Ramos (cell line): Measurements from ENCODE around the gene GINS1.

ENCODE experiments used
- in situ Hi-C: fragments of 300-500 bp; cut with MboI; formaldehyde crosslinking; loops from one replicate; pipeline ENCODE4 v1.14.3; 2022; ENCODE audit warnings: low sequenced_read_pairs; ENCODE audit not compliant: unreplicated experiment

GINS1 gene

DNA sequence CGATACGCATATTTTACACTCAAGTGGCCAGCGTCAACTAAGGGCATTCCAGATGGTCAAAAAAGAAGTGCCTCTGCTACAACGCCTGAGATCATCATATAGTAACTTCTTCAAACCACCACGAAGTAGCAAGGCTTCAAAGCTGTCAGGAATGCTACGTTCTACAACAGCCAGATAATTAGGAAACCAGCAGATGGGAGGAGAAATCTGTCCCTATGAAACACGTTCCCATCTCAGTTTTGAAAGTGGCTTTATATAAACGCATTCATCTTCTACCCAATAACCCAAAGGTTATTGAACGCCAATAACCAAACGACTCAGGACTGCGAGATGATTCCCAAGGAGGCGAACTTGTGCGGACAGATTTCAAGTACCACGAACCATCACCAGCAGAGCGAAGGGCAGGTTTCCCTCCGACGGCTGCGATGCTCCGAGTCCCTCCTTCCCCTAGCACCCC, 18.0 kb upstream of the GINS1 start:
- in situ Hi-C loops, result no loop called here

DNA sequence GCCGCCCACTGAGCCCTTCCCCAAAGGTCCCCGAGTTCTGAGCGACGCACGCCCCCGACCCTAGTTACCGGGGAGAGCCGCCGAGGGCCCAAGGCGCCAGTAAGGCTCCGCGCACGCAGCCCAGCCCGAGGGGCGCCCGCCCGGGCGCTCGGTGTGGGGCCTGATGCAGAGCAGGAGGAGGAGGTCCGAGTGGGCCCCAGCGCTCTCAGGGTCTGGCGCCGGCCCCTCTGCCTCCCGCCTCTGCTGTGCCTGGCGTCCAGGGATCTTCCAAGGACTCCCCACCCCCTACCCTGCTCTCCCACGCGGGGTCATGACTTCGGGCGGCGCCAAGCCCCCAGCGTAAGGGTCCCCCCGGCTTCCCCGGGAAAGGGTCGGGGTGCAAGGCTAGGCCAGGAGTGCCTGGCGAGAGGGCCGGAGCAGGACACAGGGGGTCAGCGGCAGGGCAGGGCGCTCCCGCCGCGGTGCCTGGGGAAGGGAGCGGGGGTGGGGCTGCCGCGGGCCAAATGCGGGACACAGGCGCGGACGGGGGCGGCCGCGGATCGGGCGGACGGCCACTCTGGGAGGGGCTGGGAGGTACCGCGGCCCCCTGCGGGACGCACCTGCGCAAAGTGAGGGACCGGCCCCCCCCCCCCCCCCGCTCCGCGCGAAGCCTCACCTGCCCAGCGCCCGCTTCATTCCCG, 17.5 kb upstream of the GINS1 start:
- in situ Hi-C loops, result loop anchor here (10.0 kb wide), 1 partner anchor 325 kb away; no protein-coding TSS in a partner anchor

DNA sequence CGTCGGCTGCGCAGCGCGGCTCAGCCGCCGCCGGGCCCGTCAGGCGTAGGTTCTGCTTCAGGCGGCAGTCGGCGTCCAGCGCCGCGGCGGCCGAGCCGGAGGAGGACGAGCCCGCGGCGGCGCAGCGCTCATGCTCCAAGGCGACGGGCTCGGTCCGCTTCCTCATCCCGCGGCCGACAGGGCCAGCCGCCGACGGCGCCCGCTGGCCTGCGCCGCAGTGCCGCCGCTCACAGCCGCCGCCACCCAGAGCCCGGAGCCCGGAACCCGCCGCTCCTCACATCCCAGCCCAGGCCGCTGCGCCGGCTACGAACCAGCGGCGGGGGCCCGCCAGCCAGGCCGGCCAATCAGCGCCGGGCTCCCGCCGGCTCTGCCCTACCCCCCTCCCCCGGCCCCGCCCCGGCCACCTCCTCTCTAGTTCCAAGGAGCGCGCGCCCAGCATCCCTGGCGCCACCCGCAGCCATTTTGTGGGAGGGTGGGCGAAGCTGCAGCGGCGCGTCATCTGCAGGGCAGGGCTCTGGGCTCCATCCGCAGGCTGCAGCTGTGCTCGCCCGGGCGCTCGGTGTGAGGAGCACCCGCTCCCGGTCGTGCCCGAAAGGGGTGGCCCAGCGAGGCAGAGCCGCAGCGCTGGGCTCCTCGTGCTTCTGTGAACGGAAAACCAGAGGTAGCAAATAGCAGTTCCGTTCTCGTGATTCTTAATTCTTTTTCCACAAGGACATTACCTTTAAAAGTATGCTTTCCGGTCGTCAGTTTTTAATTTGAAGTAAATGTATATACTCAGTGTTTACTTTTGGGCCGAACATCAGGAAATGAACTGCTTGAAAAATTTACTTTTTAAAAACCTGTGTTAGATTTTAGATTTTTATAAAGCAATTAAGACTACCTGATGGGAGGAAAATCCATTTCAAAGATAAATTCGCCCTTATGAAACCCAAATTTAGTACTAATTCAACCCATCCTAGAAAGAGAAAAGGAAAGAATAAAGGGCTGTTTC, 16.6 kb upstream of the GINS1 start, which contains the start of gene ABHD12:
ABHD12 (minus strand) TSS at position 298 of the 991 bp plus-strand sequence; CDS start at position 166, 132 bp downstream.
- in situ Hi-C loops, result loop anchor here (10.0 kb wide), 1 partner anchor 326 kb away; no protein-coding TSS in a partner anchor

DNA sequence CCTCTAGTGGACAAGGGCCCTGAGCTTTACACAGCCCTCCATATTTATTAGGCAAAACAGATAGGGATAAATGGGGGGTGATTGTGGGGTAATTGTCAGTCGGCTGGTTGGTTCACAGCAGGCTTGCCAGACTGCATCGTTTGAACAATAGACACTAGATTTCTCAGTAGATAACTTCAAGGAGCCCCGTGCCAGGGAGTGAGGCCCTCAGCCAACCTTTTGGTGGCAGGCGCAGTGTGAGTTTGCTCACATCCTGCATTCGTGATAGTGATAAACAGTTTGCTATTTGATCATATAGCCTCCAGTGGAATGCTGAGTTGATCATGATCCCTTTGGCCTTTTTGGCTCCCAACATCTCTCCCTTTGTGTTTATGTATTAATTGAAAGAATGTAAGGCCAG, 13.2 kb upstream of the GINS1 start:
- in situ Hi-C loops, result loop anchor here (10.0 kb wide), 1 partner anchor 329 kb away; no protein-coding TSS in a partner anchor

DNA sequence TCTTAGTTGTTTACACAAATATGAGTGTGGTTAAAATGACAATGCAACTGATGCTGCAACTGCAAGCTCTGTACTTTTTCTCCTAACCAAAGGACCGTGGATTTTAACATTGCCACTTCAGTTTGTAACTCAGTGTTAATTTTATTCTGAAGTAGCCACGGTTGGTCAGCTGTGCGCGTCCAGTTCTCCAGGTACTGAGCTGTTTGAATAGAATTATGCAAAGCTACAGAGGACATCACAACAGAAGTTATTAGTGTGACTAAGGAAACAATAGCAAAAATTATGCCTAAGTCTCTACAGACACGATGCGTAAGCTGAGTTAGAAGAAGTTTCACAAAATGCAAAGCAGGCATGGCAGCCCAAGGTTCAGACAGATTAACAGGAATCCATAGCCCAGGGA, 12.5 kb upstream of the GINS1 start:
- in situ Hi-C loops, result loop anchor here (10.0 kb wide), 1 partner anchor 330 kb away; no protein-coding TSS in a partner anchor

DNA sequence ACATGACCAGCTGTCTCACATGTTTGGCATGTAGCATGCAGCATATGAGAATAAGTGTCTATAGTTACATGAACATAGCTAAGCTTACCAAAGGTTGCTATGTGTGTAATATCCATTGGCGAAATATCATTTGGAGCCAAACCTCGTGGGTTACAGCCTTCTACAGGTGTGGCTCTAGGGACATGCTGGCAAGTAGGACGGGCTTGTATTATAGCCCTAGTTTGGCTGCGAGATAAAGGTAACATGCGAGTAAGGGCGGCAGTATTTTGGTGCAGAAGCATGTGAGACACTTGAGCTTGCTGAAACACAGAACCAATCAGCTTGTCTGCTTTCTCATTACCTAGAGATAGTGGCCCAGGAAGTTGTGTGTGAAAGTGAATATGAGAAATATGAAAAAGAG, 10.4 kb upstream of the GINS1 start:
- in situ Hi-C loops, result loop anchor here (10.0 kb wide), 1 partner anchor 332 kb away; no protein-coding TSS in a partner anchor

DNA sequence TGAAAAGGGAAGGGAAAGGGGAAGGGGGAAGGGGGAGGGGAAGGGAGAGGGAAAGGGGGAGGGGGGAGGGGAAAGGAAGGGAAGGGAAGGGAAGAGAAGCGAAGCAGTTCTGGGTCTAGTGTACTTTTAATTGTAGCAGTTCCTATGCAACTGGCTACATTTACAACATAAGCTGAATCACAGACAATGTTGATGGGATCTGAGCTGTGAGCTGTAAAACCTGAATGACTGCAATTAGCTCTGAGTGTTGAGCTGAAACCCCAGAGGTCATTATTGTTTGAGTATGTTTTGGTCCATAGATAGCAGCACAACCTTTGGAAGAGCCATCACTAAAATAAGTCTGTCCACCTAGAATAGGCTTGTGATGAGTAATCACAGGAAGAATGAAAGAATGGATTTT, 9.7 kb upstream of the GINS1 start:
- in situ Hi-C loops, result loop anchor here (10.0 kb wide), 1 partner anchor 333 kb away; no protein-coding TSS in a partner anchor

DNA sequence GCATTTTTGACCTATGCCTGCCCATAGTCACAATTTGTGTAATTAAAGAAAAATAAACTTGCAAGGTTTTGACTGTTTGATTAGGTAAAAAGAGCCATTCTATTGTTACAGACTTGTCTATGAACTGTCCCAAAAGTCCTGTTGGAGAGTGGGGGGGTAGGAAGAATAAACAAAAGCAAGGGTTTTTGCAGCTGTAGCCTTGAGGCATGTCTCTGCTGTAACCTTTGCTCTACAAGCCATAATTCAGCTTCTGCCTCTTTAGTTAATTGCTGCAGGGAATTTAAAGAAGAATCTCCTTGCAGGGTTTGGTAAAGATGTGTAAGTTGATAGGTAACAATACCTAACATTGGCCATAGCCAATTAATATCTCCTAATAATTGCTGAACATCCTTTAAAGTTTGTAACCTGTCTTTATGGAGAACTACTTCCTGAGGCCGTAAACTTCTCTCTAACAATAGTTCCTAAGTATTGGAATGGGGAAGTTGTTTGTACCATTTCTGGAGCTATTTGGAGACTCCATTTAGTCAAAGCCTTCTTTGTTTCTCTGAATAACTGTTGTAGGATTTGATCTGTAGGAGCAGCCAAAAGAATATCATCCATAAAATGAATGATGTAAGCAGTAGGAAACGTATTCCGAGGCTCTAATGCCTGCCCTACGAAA, 9.0 kb upstream of the GINS1 start:
- in situ Hi-C loops, result loop anchor here (10.0 kb wide), 1 partner anchor 334 kb away; no protein-coding TSS in a partner anchor

DNA sequence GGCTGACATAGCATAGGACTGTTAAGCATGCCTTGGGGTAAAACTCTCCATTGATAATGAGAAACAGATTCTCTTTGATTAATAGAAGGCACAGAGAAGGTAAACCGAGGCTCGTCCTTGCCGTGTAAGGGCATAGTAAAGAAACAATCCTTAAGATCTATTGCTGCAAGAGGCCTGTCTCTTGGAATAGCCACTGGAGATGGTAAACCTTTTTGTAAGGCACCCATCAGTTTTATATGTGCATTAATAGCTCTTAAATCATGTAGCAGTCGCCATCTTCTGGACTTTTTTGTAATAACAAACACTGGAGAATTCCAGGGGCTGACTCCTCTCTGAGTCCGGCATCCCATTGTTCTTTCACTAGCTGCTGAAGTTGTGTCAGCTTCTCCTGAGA, 8.4 kb upstream of the GINS1 start:
- in situ Hi-C loops, result loop anchor here (10.0 kb wide), 1 partner anchor 334 kb away; no protein-coding TSS in a partner anchor

DNA sequence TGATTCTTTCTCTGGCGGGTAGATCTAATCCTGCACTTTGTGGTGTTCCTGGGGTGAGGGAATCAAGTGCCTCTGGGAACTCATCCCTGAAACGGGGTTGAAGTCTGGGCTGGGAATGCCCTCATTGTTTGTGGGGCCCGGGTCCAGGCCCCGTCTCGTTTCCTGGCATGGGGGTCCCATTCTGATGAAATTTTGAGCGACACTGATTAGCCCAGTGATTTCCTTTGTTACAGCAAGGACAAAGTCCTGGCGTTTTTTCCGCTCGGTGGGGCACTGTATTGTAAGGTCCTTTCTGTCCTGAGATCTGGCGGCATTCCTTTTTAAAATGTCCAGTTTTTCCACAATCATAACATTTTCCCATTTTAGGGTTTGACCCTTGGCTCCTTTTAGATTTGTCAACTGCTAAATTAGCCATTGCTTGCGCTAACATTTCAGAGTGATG, 7.2 kb upstream of the GINS1 start:
- in situ Hi-C loops, result loop anchor here (5.0 kb wide), 2 partner anchors 108 to 408 kb away; partner anchors contain the start of gene APMAP

DNA sequence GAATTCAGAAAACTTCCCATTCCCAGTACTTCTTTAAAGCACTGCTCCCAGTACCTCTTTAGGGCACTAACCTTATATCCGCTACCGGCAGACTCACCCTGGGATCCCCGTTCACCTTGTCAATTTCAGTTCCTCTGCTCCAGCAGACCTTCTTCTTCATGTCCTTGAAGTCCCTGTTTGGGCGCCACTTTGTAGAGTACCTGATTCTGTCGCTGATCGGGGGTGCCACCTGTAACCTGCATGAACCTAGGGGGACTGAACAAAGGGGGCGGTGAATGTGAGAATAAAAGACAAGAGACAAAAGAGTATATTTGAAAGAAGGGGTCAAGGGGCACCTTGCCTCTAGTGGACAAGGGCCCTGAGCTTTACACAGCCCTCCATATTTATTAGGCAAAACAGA, 4.9 kb upstream of the GINS1 start:
- in situ Hi-C loops, result loop anchor here (5.0 kb wide), 2 partner anchors 110 to 410 kb away; partner anchors contain the start of gene APMAP

DNA sequence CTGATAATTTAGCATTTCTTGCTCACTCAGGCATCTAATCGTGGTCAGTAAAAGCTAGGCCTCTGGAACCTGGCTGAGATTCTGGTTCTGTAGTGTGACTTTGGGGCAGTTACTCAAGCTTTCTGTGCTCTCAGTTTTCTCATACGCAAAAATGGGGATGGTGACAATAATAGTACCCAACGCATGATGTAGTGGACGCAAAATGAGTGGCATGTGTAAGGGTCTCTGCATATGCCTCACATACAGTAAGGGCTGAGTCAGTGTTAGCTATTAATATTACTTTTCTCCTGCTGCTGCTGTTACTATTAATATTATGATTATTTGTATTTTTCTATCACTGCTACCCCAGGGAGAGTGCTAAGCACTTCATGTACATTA, 686 bp downstream of the GINS1 start:
- in situ Hi-C loops, result no loop called here

DNA sequence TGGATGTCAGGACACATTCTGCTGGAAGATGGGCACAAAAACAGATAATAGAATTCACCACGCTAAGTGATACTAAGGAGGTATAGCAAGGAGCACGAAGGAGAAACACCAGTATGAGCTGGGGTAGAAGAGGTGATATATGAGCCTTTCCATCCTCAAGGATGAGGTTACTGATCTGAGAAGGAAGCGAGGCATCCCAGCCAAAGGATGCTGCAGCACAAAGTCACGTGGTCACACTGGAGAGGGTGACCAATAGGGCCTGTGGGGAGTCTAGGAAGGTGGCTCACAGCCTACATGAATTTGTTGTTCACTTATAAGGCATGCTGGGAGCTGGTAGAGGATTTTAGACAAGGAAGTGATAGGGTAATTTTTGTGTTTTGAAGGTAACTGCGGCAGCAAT, 1.4 kb downstream of the GINS1 start:
- in situ Hi-C loops, result no loop called here

DNA sequence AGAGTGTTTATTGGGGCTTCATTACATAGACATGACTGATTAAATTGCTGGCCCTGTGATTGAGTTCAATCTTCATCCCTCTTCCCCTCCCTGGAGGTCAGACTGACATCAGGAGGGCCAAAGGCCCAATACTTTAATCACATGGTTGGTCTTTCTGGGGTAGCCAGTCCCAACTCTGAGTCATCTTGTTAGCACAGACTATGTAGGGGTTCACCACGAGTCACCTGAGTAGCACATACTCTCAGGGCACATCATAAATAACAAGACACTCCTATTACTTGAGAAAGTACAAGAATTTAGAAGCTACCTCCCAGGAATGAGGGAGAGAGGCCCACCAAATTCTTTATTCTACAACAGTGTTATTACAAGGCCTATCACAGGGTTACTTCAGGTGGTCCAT, 11.3 kb downstream of the GINS1 start:
- in situ Hi-C loops, result no loop called here

DNA sequence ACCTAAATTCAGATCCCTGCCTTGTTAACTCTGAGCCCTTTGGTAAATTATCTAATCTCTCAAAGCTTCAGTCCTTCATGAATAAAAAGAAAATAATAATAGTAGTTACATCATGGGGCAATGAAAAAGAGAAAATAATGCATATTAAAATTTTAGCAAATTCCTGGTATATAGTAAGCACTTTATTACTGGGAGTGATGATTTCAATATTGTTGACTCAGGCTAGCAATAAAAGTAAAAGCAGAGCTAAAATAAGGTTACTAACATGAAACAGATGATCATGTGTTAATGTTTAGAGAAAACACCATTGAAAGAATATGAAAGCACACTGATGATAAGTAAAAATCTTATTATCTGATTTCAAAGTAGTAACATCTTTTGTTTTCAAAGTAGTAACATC, 13.6 kb downstream of the GINS1 start:
- in situ Hi-C loops, result no loop called here

DNA sequence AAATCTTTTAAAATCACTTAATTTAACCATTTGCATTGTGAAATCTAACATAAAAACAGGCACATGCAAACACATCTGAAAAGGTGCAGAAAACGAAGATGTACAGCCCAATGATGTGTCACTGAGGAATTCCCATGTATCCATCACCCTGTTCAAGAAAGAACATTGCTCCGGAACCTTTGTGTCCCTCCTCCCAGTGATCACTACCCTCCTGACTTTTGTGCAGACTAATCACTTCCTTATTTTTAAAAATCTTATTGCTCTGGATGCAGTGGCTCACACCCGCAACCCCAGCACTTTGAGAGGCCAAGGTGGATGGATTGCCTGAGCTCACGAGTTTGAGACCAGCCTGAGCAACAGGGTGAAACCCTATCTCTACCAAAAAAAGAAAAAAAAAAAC, 14.6 kb downstream of the GINS1 start:
- in situ Hi-C loops, result no loop called here

DNA sequence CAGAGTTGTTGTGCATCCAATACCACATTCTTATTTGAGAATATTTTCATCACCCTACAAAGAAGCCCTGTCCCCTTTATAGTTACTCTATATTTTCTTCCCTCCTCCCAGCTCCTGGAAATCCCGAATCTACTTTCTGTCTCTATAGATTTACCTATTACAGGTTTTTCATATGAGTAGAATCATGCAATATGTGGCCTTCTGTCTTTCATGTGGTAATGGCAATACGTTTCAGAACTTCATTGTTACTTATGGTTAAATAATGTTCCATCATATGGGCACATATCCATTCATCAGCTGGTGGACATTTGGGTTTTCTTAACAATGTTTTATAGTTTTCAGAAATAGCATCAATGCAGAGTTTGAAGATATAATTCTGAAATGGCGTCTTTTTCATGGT, 17.1 kb downstream of the GINS1 start:
- in situ Hi-C loops, result no loop called here

DNA sequence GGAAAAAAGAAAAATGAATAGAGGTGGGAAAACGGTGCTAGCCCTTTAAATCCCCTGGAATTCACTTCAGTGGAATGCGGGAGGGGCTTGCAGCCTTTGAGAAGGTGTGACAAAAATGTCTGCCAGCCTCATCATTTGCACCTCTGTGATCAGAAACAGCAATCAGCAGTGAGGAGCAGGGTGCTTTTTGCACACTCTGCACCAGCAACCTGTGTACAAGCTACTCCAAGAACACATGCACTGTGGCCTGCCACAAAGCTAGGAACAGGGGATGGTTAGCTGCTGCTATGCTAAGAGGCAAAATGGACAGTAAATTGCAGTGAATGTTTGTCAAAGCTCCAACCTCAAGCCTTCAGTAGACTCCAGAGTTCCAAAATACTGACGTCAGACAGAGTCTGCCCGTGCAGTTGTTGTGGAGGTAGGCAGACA, 29.7 kb downstream of the GINS1 start:
- in situ Hi-C loops, result no loop called here

DNA sequence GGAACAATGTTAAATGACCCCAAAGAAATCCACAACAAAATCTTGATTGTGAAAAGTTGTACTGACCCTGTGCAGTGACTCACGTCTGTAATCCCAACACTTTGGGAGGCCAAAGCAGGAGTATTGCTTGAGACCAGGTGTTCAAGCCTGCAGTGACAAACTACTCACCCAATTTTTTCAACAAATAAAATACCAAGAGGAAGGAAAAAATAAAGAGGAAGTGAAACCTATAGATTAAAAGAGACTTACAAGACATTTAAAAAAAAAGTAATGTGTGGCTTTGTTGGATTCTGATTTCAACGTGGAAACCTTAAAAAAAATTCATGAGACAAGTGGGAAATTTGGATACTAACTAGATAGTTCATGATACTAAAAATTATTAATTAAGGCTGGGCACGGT, 31.9 kb downstream of the GINS1 start:
- in situ Hi-C loops, result no loop called here

DNA sequence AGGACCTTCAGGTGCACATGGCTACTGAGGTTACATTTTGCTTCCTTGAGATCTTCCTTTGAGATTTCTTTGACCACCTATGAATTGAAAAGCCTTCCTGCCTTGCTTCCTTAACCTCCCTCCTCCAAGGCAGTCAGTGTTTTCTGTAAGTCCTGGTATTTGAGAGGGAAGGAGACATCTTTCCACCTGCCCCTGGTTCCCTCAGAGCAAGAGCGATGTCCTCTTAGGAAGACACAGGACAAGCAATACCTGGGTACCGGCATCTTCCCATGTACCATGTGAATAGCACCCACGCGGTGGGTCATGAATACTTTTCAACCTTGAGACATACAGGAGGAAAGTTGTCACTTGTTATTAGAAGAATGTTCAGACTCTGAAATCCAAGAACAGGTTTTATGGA, 37.1 kb downstream of the GINS1 start:
- in situ Hi-C loops, result no loop called here
